ENCODE results near the gene KIAA0408. TPM values are rescaled to one million over a fixed set of nuclear protein-coding genes. Genes with fewer than 3 reads are reported as not detected.
"Not testable (repeated sequence)": the region's sequence is repeated elsewhere in the genome, so short reads cannot be mapped to it uniquely, and the experiment has no call there.

KIAA0408 gene
- total RNA-seq, 1 donor from 2014 or later = 0.80 TPM

DNA sequence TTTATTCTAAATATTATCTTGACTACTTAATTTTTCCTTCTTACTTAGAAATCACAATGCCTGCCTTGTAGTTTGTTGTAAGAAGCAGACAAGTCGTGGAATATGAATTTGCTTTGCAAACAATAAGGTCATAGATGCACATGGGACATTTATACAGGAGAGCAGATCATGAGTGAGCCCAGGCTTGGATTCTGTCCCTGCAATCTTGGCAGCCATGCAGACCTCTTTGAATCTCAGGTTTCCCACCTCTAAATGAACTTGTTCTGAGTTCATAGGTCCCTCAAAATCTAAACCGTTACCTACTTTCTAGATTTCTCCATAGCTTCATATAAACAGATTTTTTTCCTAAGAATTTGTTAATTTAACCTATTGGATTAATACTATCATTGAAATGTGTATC lies 19.5 kb downstream of the KIAA0408 start:
- DNase-seq (no peak), ATAC-seq (ENCODE audit: low read depth) (no peak)
- ChIA-PET POLR2A (no interaction called here), CTCF (no interaction called here)
- peaks cover 13% of the 10 kb centered on the region for H3K27me3 Mint-ChIP-seq
- no peaks in the 10 kb centered on the region for H3K4me1 Mint-ChIP-seq
- no peak overlapping the region for H3K4me3 Mint-ChIP-seq
- TF ChIP-seq, protein P1, sequence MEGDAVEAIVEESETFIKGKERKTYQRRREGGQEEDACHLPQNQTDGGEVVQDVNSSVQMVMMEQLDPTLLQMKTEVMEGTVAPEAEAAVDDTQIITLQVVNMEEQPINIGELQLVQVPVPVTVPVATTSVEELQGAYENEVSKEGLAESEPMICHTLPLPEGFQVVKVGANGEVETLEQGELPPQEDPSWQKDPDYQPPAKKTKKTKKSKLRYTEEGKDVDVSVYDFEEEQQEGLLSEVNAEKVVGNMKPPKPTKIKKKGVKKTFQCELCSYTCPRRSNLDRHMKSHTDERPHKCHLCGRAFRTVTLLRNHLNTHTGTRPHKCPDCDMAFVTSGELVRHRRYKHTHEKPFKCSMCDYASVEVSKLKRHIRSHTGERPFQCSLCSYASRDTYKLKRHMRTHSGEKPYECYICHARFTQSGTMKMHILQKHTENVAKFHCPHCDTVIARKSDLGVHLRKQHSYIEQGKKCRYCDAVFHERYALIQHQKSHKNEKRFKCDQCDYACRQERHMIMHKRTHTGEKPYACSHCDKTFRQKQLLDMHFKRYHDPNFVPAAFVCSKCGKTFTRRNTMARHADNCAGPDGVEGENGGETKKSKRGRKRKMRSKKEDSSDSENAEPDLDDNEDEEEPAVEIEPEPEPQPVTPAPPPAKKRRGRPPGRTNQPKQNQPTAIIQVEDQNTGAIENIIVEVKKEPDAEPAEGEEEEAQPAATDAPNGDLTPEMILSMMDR (IDR thresholded peaks at IDR 0.05) = no peak
- no peaks in the 10 kb centered on the region for H3K36me3 Mint-ChIP-seq (ENCODE audit: low read depth)
- intact Hi-C loops (cut with micrococcal nuclease) = no loop called here
- no peaks in the 10 kb centered on the region for H3K9me3 Mint-ChIP-seq
- no peak overlapping the region for H3K27ac Mint-ChIP-seq

DNA sequence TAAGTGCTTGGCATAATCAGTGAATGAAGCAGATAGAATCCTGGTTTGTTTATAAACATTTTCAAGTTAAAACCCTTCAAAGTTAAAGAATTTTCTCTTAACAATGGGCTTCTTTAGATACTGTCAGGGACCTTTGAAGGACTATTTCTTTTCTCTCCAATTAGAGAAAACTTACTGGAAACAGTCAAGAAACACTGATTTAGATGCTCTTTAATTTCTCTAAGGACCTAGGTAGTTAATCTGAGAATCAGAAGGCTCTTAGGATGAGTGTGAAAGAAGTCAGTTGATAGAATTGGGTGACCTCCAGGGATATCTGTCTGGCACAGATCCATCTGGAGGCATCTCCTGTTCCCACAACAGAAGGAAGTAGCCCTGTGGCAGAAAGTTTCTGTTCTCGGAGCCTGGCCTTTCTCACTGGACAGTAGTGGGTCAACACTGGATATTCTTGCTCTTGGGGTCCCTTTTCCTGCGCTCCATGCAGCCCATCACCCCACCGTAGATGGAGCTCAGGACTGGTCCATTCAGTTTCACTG lies 22.5 kb downstream of the KIAA0408 start:
- ChIA-PET POLR2A (no interaction called here), CTCF (no interaction called here)

DNA sequence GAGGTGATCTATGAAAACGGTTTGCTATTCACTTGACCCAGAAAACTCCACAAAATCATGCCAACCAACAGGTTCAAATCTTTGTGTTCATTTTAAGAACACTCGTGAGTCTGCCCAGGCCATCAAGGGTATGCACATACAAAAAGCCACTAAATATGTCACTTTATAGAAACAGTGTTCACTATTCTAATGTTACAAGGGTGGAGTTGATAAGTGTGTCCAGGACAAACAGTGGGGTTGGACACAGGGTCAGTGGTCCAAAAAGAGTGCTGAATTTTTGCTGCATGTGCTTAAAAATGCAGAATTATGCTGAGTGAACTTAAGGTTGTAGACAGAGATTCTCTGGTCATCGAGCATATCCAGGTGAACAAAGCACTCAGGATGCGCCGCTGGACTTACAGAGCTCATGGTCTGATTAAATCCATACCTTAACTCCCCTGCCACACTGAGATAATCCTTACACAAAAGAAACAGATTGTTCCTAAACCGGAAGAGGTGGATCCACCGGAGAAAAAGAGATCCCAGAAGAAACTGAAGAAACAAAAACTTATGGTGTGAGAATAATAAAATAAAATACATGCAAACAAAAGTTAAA lies 23.5 kb downstream of the KIAA0408 start:
- TF ChIP-seq, protein P1 (IDR thresholded peaks at IDR 0.05) = no peak
- intact Hi-C loops (cut with micrococcal nuclease) = no loop called here
- H3K27ac Mint-ChIP-seq = no peak overlapping the region
- DNase-seq (no peak), ATAC-seq (ENCODE audit: low read depth) (no peak)
- no peaks in the 10 kb centered on the region for H3K36me3 Mint-ChIP-seq (ENCODE audit: low read depth)
- H3K9me3 Mint-ChIP-seq = no peaks in the 10 kb centered on the region
- H3K4me1 Mint-ChIP-seq = no peaks in the 10 kb centered on the region
- peaks cover under 1% of the 10 kb centered on the region for H3K27me3 Mint-ChIP-seq
- ChIA-PET POLR2A (no interaction called here), CTCF (no interaction called here)
- H3K4me3 Mint-ChIP-seq = no peak overlapping the region

More for the DNA sequence above, 22.5 kb downstream of the KIAA0408 start:
- intact Hi-C loops (cut with micrococcal nuclease) = no loop called here
- no peak for DNase-seq
- no peaks in the 10 kb centered on the region for H3K9me3 Mint-ChIP-seq
- no peak overlapping the region for H3K27ac Mint-ChIP-seq
- H3K36me3 Mint-ChIP-seq (ENCODE audit: low read depth) = no peaks in the 10 kb centered on the region
- no peak for ATAC-seq (ENCODE audit: low read depth)
- H3K27me3 Mint-ChIP-seq = peaks cover 5% of the 10 kb centered on the region
- TF ChIP-seq, protein P1 (IDR thresholded peaks at IDR 0.05) = no peak
- H3K4me1 Mint-ChIP-seq = no peaks in the 10 kb centered on the region
- H3K4me3 Mint-ChIP-seq = no peak overlapping the region

DNA sequence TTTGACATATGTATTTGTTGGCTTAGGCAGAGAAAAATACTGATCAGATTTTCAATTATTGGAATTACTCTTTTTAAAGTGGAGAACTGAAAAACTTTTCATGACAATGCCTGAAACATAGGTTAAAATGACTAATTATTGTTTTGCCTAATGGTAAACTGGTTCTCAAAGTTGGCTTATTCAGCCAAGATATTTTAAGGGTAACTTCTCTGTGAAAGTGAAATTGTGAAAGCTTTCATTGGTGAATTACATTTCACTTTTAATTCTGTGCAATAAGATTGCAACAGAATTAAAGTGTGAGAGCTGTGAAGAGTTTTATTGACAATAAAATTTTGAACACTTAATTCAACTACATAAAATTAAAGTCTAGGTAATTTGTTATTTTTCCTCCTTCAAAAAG lies 24.5 kb downstream of the KIAA0408 start:
- DNase-seq = no peak
- no peaks in the 10 kb centered on the region for H3K27me3 Mint-ChIP-seq
- POLR2A ChIA-PET = no interaction called here
- ATAC-seq (ENCODE audit: low read depth) = no peak
- no peaks in the 10 kb centered on the region for H3K9me3 Mint-ChIP-seq
- CTCF ChIA-PET = no interaction called here
- intact Hi-C loops (cut with micrococcal nuclease) = no loop called here
- TF ChIP-seq, protein P1 (IDR thresholded peaks at IDR 0.05) = no peak
- no peak overlapping the region for H3K4me3 Mint-ChIP-seq
- H3K4me1 Mint-ChIP-seq = no peaks in the 10 kb centered on the region
- H3K36me3 Mint-ChIP-seq (ENCODE audit: low read depth) = no peaks in the 10 kb centered on the region
- H3K27ac Mint-ChIP-seq = no peak overlapping the region

DNA sequence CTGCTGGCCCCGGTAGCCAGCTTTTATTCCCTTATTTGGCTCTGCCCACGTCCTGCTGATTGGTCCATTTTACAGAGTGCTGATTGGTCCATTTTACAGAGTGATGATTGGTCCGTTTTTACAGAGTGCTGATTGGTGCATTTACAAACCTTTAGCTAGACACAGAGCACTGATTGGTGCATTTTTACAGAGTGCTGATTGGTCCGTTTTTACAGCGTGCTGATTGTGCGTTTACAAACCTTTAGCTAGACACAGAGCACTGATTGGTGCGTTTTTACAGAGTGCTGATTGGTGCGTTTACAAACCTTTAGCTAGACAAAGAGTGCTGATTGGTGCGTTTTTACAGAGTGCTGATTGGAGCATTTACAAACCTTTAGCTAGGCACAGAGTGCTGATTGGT lies 30.6 kb downstream of the KIAA0408 start:
- DNase-seq; H3K27me3 Mint-ChIP-seq; H3K27ac Mint-ChIP-seq; H3K4me3 Mint-ChIP-seq; H3K36me3 Mint-ChIP-seq (ENCODE audit: low read depth); ATAC-seq (ENCODE audit: low read depth); POLR2A ChIA-PET; intact Hi-C loops (cut with micrococcal nuclease); CTCF ChIA-PET; H3K9me3 Mint-ChIP-seq: not testable (repeated sequence)
- peaks cover 11% of the 10 kb centered on the region for H3K4me1 Mint-ChIP-seq

Data from activated B cell treated with CpG ODN at 0.5 μM for 24 hours (primary cell).